ENCODE results near the gene RCHY1.
A peak's percentile ranks its signal among the peaks of the same experiment; 100 is the strongest.
"Not testable (repeated sequence)": the region's sequence is repeated elsewhere in the genome, so short reads cannot be mapped to it uniquely, and the experiment has no call there.

Gene RCHY1

GRCh38 chr4:75533339-75533887, 19.2 kb upstream of the RCHY1 start:
- DNase-seq; H3K27me3 Mint-ChIP-seq; ATAC-seq (replicated peaks); H3K27ac Mint-ChIP-seq; H3K4me1 Mint-ChIP-seq; H3K4me3 Mint-ChIP-seq: not testable (repeated sequence)
- H3K36me3 Mint-ChIP-seq, result peaks cover 35 to 57% of the 10 kb centered on the region in 2 donors
- peaks cover 15 to 25% of the 10 kb centered on the region in 2 donors for H3K9me3 Mint-ChIP-seq

- H3K4me3 Mint-ChIP-seq, H3K27ac Mint-ChIP-seq: not testable (repeated sequence)
- H3K36me3 Mint-ChIP-seq, result peaks cover 37 to 54% of the 10 kb centered on the region in 2 donors
Measured at GRCh38 chr4:75531536-75532143, 17.4 kb upstream of the RCHY1 start.

GRCh38 chr4:75530556-75531322, 16.5 kb upstream of the RCHY1 start:
- ATAC-seq (replicated peaks), result no peak
- Mint-ChIP-seq H3K9me3 (peaks cover 15 to 25% of the 10 kb centered on the region in 2 donors), H3K27ac (no peak overlapping the region), H3K36me3 (peaks cover 40 to 62% of the 10 kb centered on the region in 2 donors), H3K27me3 (no peaks in the 10 kb centered on the region), H3K4me1 (no peaks in the 10 kb centered on the region), H3K4me3 (no peak overlapping the region)
- DNase-seq, result no peak

More at GRCh38 chr4:75531536-75532143, 17.4 kb upstream of the RCHY1 start:
- H3K4me1 Mint-ChIP-seq; ATAC-seq (replicated peaks); DNase-seq; H3K27me3 Mint-ChIP-seq: not testable (repeated sequence)
- peaks cover 15 to 25% of the 10 kb centered on the region in 2 donors for H3K9me3 Mint-ChIP-seq

DNA sequence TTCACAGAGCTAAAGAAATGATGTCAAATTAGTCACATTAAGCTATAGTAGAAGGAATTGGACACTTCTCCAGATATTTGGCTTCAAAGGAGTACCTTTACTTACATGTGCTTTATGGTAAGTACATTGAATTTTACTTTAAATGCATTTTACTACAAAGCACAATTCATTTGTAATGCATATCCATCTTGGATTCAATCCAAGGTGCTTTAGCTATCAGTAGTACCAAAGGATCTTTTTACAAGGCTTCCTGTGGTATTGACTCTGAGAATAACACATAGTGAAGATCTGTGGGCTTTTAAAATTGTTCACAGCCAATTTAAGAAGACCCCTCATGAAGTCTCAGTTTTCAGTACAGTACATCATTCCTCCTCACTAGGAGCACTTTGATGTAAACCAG, 13.3 kb upstream of the RCHY1 start:
- ATAC-seq (replicated peaks) (no peak), DNase-seq (no peak)
- no peaks in the 10 kb centered on the region for H3K27me3 Mint-ChIP-seq
- H3K27ac Mint-ChIP-seq, result no peak overlapping the region
- peaks cover under 1 to 9% of the 10 kb centered on the region in 2 donors for H3K4me1 Mint-ChIP-seq
- peaks cover 50 to 69% of the 10 kb centered on the region in 2 donors for H3K36me3 Mint-ChIP-seq
- peaks cover 9 to 19% of the 10 kb centered on the region in 2 donors for H3K9me3 Mint-ChIP-seq
- no peak overlapping the region for H3K4me3 Mint-ChIP-seq

- H3K27ac Mint-ChIP-seq, result no peak overlapping the region
- H3K9me3 Mint-ChIP-seq, result peaks cover 0 to 6% of the 10 kb centered on the region in 2 donors
- ATAC-seq (replicated peaks), result no peak
Measured at GRCh38 chr4:75525910-75526309, 11.7 kb upstream of the RCHY1 start.

GRCh38 chr4:75525086-75525485, 10.9 kb upstream of the RCHY1 start:
- H3K27me3 Mint-ChIP-seq, result no peaks in the 10 kb centered on the region
- H3K9me3 Mint-ChIP-seq, result no peaks in the 10 kb centered on the region
- peaks cover 37 to 58% of the 10 kb centered on the region in 2 donors for H3K36me3 Mint-ChIP-seq
- H3K4me3 Mint-ChIP-seq, result no peak overlapping the region
- H3K27ac Mint-ChIP-seq, result no peak overlapping the region
- ATAC-seq (replicated peaks) (no peak), DNase-seq (no peak)
- peaks cover 2 to 19% of the 10 kb centered on the region in 2 donors for H3K4me1 Mint-ChIP-seq

More at GRCh38 chr4:75525910-75526309, 11.7 kb upstream of the RCHY1 start:
- Mint-ChIP-seq H3K27me3 (no peaks in the 10 kb centered on the region), H3K4me3 (no peak overlapping the region), H3K36me3 (peaks cover 38 to 59% of the 10 kb centered on the region in 2 donors), H3K4me1 (peaks cover 1 to 11% of the 10 kb centered on the region in 2 donors)
- no peak for DNase-seq

DNA sequence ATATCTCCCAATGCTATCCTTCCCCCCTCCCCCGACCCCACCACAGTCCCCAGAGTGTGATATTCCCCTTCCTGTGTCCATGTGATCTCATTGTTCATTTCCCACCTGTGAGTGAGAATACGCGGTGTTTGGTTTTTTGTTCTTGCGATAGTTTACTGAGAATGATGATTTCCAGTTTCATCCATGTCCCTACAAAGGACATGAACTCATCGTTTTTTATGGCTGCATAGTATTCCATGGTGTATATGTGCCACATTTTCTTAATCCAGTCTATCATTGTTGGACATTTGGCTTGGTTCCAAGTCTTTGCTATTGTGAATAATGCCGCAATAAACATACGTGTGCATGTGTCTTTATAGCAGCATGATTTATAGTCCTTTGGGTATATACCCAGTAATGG, 5.2 kb upstream of the RCHY1 start:
- ATAC-seq (replicated peaks); DNase-seq; H3K9me3 Mint-ChIP-seq; H3K27me3 Mint-ChIP-seq; H3K27ac Mint-ChIP-seq; H3K4me3 Mint-ChIP-seq: not testable (repeated sequence)
- Mint-ChIP-seq H3K36me3 (peaks cover 34 to 48% of the 10 kb centered on the region in 2 donors), H3K4me1 (peaks cover 6 to 23% of the 10 kb centered on the region in 2 donors)

DNA sequence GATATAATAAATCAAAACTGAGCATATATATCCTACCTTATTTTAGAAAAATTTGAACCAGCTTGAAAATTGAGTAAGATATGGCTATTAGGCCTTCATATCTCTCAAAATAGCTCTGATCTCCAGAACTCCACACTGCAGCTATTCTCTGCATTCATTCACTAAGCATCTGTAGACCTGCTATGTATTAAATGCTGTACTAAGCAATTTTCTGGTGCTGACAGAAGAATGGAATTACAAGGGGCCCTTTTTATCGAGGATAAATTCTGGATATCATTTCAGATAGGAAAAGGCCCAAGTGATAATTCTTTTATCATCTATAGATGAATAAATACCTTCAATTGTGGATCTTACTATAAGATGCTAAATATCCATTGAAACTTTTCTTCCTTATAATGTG, 1.9 kb upstream of the RCHY1 start:
- Mint-ChIP-seq H3K36me3 (peaks cover 21 to 32% of the 10 kb centered on the region in 2 donors), H3K27ac (no peak overlapping the region), H3K9me3 (no peaks in the 10 kb centered on the region), H3K4me3 (no peak overlapping the region), H3K4me1 (peaks cover 7 to 18% of the 10 kb centered on the region in 2 donors), H3K27me3 (no peaks in the 10 kb centered on the region)
- DNase-seq (no peak), ATAC-seq (replicated peaks) (no peak)

DNA sequence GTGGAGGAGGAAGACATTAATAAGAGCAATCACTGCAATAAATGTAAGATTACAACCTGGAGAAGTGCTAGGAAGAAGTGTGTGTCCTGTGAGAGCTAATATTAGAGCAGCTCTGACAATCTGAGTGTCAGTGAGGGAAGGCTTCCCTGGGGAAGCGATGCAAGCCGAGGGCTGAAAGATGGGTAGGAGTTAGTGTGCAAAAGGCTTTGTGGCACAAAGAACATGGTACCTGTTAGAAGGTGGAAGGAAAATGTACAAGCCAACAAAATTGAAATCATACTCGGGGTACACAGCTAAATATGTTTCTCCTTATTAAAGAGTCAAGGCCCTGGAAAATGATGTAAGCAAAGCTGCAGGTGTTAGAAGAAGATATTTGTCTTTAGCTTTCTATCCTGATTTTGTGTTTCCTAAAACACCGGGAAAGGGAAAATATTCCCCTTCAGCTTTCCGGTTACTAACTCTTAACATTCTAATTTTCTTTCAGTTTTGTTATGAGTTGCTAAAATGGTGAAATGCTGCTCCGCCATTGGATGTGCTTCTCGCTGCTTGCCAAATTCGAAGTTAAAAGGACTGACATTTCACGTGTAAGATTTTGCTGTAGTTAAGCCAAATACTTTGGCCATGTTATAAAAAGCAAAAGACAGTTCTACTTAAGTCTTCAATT, 878 bp upstream of the RCHY1 start:
- peaks cover 10 to 16% of the 10 kb centered on the region in 2 donors for H3K4me1 Mint-ChIP-seq
- ATAC-seq (replicated peaks) (peak in 1 of 2 donors; percentile 2), DNase-seq (no peak)
- peaks cover 17 to 32% of the 10 kb centered on the region in 2 donors for H3K36me3 Mint-ChIP-seq
- H3K27ac Mint-ChIP-seq, result peak overlapping the region; percentile 95
- no peaks in the 10 kb centered on the region for H3K27me3 Mint-ChIP-seq
- peaks cover under 1 to 1% of the 10 kb centered on the region in 2 donors for H3K9me3 Mint-ChIP-seq
- H3K4me3 Mint-ChIP-seq, result peak overlapping the region in 1 of 2 donors; percentile 91

DNA sequence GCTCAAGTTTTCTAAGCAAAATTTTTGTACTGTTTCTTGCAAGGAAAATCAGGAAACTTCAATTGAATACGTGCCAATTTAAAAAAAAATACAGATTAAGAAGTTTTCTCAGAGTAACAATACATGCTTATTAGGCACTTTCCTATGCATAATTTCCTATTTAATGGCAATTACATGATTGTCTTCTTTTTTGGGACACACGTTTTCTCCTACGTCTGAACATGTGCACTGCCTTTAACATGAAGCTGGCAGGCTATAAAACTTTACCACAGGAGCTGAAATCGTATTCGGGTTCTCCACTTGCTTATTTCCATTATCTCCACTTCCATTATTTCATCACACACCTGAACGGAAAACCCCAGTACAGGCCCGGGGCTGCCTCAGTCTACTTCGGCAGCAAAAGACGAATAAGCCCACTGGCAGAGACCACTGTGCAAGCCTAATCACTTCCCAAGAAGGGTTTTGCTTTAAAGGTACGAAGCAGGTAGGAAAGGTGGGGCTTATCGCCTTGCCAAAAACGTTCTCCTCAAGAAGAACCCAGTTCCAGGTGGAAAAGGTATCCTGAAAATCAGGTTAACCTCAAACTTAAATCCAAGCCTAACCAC, 575 bp downstream of the RCHY1 start:
- Mint-ChIP-seq H3K27ac (peak overlapping the region; percentile 95), H3K9me3 (peaks cover 4 to 7% of the 10 kb centered on the region in 2 donors), H3K4me1 (peaks cover 14 to 21% of the 10 kb centered on the region in 2 donors), H3K27me3 (no peaks in the 10 kb centered on the region), H3K36me3 (peaks cover 17 to 31% of the 10 kb centered on the region in 2 donors), H3K4me3 (peak overlapping the region in 1 of 2 donors; percentile 91)
- ATAC-seq (replicated peaks), result peak in 1 of 2 donors; percentile 1
- no peak for DNase-seq

DNA sequence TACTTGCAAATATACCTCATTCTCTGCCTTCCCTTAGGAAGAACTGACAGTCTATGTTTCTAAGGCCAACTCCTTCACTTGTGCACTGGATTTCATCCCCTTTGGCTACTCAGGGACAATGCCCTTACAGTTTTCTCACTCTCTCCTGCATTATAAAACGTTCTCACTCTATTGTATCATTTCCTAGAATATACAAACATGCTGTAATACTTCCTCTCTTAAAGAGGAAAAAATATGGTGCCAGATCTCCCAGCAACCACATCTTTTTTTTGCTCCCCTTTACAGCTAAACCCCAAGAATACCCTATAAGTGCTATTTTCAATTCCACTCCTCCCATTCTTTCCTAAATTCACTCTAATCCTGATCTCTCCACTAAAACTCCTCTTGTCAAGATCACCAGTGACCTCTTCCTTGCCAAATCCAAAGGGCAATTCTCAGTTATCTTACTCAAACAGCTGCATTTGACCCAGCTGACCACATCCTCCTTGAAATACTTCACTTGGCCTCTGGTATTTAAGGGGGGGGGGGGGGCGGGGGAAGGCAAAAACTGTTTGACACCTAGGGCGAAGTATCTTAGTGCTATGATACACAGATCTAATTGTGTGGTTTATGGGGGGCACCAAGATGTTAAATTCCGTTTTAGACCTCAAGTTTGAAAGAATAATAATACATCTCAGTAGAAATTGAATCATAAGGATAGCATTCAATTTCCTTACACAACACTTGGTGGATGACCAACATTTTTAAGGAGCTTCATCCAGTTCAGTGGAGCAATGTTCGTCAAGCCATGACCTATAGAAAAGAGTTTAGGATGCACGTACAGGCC, 1.6 kb downstream of the RCHY1 start:
- peaks cover 17 to 29% of the 10 kb centered on the region in 2 donors for H3K36me3 Mint-ChIP-seq
- peaks cover 4 to 7% of the 10 kb centered on the region in 2 donors for H3K9me3 Mint-ChIP-seq
- H3K4me3 Mint-ChIP-seq, result peak overlapping the region in 1 of 2 donors; percentile 91
- no peak for DNase-seq
- H3K27ac Mint-ChIP-seq, result no peak overlapping the region
- no peak for ATAC-seq (replicated peaks)
- peaks cover 14 to 21% of the 10 kb centered on the region in 2 donors for H3K4me1 Mint-ChIP-seq
- H3K27me3 Mint-ChIP-seq, result no peaks in the 10 kb centered on the region

DNA sequence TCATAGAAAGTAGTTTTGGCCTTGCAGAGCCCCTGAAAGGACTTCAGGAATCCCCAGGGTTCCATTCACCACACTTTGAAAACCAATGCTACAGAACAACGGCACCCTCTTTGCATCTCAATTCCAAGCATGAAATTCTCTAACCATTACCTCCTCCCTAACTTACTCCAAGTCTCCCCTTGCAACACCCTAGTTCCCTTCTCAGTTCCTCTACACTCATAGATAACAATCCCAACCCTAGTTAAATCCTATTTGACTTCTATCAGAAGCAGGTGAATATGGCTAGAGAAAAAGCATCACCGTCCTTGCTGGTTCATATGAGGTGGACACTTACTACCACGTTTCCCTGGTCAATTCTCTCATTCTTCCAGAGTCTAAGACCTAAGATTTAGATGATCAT, 2.4 kb downstream of the RCHY1 start:
- Mint-ChIP-seq H3K9me3 (peaks cover 4 to 7% of the 10 kb centered on the region in 2 donors), H3K27me3 (no peaks in the 10 kb centered on the region), H3K27ac (no peak overlapping the region), H3K4me1 (peaks cover 14 to 22% of the 10 kb centered on the region in 2 donors), H3K36me3 (peaks cover 21 to 31% of the 10 kb centered on the region in 2 donors), H3K4me3 (no peak overlapping the region)
- ATAC-seq (replicated peaks) (no peak), DNase-seq (no peak)

DNA sequence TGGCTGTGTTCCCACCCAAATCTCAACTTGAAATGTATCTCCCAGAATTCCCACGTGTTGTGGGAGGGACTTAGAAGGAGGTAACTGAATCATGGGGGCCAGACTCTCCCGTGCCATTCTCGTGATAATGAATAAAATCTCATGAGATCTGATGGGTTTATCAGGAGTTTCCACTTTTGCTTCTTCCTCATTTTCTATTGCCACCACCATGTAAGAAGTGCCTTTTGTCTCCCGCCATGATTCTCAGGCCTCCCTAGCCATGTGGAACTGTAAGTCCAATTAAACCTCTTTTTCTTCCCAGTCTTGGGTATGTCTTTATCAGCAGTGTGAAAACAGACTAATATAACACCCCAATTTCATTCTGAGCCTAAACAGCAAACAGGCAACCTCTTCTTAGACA, 4.6 kb downstream of the RCHY1 start:
- DNase-seq; H3K9me3 Mint-ChIP-seq; H3K27ac Mint-ChIP-seq; H3K4me3 Mint-ChIP-seq; H3K27me3 Mint-ChIP-seq; ATAC-seq (replicated peaks): not testable (repeated sequence)
- peaks cover 31 to 42% of the 10 kb centered on the region in 2 donors for H3K36me3 Mint-ChIP-seq
- H3K4me1 Mint-ChIP-seq, result peaks cover 11 to 22% of the 10 kb centered on the region in 2 donors

Data from stimulated activated naive B cell treated with anti-CD40 and anti-IgM and Interleukin-4, amounts not matched to agents 10 μg/mL and 1 μg/mL and 100 μg/mL, for 72 hours (primary cell).